NCI-H510A (cell line): Measurements from ENCODE around the gene NRSN1.

ENCODE experiments used
- DNase-seq: peaks from one replicate; lab custom pipeline; 2025; lab: John Stamatoyannopoulos, UW

The NRSN1 gene, protein sequence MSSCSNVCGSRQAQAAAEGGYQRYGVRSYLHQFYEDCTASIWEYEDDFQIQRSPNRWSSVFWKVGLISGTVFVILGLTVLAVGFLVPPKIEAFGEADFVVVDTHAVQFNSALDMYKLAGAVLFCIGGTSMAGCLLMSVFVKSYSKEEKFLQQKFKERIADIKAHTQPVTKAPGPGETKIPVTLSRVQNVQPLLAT

DNA sequence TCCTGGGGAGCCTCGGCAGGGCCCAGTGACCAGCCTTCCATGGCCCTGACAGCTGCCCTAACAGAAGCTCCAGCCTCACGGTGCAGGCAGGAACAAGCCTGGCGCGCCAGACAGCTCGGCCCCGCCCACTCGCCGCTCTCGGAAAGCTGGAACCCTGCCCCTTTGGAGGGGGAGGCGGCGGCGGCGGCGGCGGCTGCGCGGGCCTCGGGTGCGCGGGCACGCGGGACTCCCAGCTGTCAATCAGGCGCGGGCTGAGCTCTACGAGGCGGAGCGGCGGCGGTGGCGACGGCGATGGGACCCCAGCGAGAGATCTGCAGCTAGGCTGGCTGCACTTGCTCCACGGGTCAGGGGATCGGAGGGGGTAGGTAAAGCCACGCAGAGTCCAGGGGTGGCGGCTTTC lies at the start of gene NRSN1:
TSS of gene NRSN1 (plus strand) at position 236 of the 400 bp plus-strand sequence. CDS start 8,113 bp downstream, outside the sequence.
- DNase-seq, result peak; percentile 41

DNA sequence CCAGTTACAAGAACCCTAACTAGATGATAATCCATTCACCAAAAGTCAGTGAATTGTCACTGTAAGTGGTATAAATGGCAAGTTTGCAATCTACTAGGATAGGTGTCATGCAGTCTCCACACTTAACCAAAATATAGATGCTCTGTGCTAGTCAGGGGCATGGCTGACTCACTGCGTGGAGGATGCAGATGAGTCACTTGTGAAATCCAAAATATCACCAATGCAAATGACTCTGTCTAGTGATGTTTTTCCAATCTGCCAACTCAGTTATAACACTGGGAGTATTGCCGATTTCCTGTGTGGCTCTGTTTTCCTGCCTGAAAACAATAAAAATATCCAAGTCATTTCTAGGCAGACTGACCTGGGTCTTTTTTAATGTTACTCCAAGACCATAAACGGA lies 47.8 kb upstream of the NRSN1 start:
- no peak for DNase-seq

DNA sequence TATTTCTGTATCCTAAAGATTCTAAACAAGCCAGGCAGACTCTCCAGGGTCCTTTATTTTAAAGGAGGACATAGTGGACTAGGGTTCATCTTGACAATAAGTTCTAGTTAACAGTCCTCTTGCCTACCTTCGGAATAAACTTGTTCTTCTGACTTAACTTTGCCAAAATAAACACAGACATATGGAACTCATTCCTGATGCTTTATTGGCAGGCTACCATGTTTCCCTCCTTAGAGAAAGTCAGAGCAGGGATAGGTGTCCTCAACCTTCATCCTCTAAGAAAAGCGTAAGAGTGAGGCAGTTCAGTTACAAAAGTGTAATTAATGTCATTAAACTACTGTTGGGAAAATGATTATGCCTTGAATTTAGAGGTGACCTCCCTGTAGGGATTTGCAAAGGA lies 46.9 kb upstream of the NRSN1 start:
- no peak for DNase-seq

DNA sequence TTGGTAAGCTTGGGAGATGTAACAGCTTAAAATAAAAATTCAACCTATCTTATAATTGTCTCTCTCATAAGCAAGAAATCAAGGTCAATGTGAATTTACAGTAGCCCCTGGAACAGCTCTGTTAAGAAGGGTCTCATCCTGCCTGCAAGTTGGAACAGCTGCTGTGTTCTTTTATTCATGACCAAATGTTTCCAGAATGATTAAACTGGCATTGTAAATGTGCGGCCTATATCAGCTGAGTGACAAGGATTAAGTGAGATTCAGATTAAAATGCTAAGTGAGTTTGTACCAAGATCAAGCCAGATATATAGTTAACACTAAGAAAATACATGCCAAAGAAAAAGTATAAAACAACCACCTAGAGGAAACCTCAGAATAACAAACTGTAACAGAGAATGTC lies 45.3 kb upstream of the NRSN1 start:
- no peak for DNase-seq

DNA sequence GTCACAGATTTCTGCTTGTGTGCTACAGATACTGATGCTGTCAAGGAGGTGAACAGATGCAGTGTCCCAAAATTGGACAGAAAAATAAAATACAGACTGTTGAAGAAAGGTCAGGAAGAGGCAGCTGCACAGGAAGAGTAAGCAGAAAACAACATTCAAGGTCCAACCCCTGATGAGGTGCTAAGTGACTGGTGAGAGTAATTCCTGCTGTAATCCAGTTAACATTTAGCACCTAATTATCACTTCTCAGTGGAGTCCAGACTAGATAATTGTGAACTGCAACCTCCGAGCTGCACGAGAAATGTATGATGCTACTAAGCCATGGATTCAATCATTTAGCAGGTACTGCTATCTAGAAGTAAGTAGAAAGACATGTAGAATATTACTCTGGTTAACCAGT lies 36.3 kb upstream of the NRSN1 start:
- no peak for DNase-seq

DNA sequence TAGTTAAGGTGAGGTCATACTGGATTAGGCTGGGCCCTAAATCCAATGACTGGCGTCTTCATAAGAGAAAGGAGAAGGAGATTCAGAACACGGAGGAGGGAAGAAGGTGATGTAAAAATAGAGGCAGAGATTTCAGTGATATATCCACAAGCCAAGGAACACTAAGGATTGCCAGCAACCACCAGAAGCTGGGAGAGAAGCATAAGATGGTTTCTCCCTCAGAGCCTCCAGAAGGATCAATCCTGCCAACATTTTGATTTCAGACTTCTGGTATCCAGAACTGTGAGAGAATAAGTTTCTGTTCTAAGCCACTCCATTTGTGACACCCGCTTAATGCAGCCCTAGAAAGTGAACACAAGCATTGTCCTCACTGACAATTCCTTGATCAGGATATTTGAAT lies 33.6 kb upstream of the NRSN1 start:
- DNase-seq, result no peak

DNA sequence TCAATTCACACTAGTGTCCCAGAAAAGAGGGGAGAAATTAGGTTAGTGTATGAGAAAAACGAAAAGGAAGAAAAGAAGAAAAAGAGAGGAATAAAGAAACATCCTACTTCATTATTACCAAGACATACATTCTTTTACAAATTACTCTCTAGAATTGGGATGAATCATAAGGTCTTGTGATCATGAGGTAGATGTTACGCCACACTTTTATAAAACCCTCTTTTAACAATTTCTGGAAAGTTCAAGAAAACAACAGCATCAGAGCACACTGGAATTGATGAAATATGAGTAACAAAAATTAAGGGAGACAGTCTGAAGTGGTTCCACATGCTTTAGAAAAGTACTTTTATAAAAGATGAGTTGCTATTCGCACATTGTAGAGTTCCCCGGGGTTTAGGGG lies 32.6 kb upstream of the NRSN1 start:
- DNase-seq, result no peak

DNA sequence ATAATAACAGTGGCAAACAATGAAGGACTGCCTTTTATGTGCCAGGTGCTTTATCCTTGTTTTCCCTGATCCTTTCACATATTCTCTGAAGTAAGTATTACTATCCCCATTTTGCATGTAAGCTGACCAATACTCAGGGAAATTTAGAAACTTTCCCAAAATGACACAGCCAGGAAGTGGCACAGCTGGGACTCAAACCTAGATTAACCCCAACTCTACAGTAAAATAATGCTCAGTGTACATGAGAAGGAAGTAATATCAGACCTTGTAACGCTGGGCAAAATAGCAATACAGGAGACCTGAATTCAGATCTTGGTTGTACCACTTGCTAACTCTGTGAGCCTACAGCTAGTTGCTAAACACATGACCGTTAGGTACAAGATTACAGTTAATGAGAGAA lies 26.8 kb upstream of the NRSN1 start:
- no peak for DNase-seq

DNA sequence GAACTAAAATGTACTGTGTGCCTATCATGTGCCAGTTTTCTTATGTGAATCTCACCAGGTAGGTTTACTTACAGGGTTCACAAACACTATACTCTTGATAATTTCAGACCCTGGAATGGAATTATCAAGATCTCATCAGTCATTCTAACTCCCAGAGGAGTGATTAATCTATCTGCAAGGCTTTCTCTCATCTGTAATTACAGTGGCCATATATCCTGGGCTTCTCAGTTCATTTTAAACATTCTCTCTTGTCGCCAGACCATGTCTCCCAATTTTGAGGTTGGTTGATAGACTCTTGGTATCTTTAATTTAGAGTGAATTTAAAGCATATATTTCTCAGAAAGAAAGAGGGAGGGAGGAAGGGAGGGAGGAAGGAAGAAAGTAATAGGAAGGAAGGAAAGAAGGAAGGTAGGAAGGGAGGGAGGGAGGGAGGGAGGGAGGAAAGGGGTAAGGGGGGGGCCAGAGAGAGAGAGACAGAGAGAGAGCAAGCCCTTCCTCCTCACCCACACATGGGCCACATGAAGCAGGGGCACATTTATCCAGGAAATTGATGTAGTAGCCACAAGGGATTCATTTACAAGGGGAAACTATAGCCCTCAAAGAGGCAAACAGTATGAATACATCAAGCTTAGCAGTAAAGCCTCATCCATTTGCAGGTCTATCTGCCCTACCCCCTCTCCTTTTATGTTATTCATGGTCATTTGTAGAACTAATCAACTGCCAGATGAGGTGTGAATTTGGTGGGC lies 25.8 kb upstream of the NRSN1 start:
- DNase-seq, result no peak

DNA sequence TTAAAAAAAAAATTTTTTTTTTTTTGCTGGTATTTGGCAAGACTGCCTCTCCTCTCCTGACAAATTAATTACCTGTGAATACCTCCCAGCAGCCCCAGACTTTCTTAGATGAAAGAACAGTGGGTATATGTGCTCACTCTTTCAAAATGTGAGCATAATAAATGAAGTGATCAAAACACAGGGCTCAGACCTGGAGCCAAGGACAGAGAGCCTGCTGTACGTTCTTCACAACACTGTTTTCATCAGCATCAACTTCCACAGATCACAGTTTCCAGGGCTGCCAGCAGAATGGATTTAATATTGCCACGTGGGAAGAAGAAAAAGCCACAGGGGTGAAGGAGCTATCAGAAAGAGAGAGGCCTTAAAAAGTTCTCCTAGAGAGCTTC lies 25.3 kb upstream of the NRSN1 start:
- no peak for DNase-seq

DNA sequence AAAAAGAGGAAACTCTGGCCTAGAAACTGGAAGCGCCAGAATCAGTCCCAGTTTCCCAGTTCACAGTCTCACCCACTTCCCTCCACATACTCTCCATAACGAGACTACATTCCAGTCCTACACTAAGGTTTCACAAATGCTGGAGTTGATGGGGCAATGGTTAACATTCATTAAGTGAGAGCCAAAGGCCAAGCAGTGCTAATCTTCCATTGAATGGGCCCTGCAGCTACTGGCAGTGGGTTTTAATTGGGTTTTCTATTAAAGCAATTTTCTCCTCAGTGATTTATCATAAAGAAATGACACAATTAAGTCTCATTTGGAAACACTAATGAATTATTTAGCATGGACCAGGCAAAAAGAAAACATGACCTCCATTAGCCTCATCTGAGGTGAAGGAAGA lies 20.8 kb upstream of the NRSN1 start:
- no peak for DNase-seq

DNA sequence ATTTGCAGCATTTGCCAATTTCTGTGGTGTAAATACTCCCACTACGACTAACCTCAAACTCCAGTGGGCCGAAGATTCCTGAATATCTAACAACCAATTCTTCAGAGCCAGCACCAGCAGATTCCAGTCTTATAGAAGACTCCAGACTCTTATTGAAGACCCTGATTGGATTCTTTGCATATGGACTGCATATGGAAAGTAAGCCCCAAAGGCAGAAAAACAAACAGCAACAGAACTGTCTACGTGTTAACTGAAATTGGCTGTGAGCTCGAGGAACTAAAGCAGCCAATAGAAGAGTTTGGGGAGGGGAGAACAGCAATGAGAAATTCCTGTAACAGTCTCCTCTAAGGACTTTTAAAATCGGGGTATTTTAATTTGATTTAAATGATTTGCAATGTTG lies 19.7 kb upstream of the NRSN1 start:
- DNase-seq, result no peak

DNA sequence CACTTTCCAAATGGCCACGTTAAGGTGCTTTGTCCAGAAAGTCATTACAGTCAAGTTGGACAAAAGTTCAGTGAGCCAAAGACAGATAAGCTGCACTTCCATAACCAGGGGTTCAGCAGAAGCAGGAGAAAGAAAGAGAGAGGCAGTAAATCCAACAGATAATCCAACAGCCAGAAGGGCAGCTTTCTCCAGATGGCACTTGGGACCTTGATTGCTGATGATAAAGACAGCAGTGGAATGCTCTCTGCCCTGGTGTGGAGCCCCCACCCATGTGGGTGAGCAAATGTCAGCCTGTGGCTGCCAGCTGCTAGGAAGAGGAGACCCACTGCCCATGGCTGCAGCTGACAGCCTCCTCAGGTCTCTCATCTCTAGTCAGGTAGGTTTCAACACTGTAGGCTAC lies 18.7 kb upstream of the NRSN1 start:
- DNase-seq, result no peak

DNA sequence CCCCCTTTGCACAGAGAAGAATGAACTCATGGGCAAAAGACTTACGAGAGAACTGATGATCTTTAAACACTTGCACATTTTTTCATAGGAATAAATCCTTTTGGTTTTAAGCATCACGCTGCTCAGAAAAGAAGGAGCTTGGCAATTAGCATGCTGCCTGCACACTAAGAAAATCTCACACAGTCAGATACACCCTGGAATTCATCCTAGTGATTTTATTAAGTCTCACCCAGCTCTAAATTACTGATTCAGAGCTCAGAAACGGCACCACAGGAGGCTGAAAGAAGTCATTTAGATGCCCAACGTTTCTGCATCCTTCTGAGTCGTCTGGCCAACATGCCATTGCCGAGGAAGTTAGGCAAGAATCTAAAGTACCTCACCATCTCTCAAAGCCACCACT lies 18.0 kb upstream of the NRSN1 start:
- DNase-seq, result no peak

DNA sequence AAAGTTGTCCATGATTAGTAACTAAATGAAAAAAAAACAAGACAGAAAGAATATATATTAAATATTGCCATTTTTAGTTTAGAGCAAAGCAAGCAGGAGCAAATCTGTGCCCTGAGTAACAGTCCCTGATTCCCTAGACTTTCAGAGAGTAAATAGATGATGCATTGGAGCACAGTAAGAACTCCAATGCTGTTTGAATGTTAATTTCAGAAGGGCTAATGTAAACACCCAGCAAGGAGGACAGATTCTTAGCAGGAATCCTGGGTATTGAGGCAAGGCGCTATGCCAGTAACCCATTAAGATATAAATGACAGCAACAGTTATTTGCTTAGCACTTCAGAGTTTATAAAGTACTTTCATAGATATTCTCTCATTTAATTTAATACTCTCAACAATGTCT lies 15.6 kb upstream of the NRSN1 start:
- no peak for DNase-seq

DNA sequence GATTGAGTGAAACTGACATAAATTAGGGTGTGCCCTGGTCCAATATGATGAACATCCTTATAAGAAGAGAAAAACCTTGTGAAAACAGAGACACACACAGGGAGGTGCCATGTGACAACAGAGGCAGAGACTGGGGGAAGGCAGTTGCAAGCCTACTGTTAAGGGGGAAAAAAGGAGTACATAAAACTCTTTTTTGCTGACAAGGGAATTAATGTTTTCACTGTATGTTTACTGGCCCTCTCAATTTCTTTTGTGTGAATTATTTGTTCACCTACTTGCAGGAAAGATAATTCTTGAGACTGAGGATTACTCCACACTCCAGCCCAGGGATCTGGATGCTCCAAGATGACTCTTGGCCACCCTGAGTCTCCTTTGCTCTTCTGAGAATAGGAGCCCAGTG lies 12.1 kb upstream of the NRSN1 start:
- no peak for DNase-seq

DNA sequence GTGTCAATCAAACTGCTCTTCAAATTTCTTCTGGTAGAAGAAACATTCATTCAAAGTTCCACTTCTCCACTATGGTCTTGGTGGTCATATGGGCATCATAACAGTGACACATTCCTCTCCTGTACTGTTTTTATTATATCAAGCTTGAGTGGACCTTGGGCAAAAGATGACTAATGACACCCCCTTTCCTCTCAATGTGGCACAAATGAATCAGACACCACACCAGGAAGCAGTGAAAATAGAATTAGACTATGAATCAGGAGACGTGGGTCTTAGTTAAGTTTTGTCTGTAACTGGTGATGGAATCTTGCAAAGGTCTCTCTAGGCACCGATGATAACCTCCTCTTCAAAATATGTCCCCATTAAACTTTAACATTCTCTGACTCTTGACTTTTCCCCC lies 9.0 kb upstream of the NRSN1 start:
- no peak for DNase-seq

DNA sequence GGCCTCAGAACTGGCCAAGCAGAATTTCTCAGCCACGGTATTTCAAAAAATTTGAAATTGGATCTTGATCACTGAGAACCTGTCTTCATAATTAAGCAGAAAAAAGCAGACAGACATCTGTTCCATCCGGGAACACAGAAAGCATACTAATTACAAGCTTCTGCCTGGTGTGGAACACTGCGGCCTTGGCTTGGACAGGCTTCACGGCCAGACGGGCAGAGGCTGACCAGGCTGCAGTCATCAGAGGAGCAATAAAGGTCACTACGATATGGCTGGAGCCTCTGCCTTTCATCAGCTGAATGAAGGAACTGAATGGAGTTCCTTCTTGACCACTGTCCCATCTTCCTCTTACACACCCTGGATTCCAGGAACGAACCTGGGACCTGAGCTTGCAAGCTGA lies 3.9 kb upstream of the NRSN1 start:
- DNase-seq, result no peak

DNA sequence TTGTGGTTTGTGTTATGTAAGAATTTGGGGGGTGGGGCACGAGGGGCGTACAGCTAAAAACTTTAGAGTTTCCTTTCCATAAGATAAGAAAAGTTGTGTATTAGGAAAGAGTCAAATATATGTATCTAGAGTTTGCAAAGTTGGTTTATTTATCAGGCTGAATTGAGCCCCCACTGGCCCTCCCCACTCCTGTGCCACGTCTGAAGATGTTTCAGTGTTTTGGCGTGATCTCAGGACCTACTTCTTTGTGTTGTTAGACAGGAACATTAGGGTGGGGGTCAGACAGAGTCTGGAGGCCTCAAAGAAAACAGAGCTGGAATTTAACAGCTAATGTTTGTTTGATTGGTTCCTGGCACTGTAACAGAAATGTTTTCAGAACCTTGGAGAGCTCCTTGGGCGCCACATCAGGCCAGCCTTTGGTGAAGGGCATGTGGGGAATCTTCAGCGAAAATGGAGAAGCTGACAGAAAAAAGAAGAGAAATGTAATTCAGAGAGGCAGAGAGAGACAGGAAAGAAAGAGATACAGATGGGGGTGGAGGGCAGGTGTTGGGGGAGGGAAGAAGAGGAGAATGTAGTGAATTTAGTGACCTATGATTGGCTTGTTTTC lies 674 bp downstream of the NRSN1 start:
- no peak for DNase-seq

DNA sequence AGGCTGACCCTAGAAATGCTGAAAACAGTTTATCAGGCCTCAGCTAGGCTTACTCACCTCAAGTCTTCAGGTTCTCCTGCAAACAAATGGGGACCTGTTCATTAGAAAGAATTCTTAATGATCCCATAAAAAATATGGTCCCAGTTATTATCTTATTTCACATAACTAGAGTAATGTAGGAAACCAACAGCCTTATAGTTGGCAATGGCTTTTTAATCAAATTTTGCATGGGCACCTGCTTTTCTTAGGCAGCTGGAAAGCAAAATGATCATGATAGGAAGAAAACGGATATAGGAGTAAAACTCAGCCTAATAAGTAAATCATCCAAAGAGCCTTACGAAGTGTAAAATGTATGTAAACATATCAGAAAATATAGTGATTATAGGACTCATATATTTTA lies 1.3 kb downstream of the NRSN1 start:
- DNase-seq, result no peak

DNA sequence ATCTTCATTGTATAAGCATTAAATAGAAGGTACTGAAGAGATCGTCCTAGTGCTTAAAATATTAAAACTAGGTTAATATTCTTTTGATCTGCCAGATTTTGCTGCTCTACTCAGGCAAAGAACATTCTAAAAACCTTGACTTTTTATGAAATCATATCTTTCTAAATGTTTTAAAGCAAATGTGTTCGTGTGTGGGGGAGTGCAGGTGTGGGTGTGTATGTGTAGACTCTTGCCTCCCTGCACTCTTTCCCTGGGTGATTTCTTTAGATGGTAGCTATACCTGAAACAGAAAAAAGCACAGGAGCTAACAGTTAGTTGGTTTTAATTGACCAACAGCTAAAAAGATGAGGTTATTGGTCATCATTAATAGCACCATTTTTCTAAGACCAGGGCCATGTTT lies 5.7 kb downstream of the NRSN1 start:
- no peak for DNase-seq

DNA sequence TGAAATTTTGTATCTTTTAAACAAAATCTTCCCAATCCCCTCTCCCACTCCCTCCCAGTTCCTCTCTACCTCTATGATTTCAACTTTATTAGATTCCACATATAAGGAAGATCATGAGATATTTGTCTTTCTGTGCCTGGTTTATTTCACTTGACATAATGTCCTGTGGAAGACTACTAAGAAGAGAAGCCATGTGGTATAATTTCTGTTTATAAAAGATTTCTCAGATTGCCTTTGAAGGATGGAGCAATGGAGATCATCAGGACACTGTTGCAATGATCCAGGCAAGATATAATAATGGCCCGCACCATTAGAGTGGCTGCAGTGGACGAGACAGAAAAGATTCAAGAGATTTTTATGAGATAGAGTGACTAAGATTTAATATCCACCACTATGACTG lies 13.1 kb downstream of the NRSN1 start:
- no peak for DNase-seq

DNA sequence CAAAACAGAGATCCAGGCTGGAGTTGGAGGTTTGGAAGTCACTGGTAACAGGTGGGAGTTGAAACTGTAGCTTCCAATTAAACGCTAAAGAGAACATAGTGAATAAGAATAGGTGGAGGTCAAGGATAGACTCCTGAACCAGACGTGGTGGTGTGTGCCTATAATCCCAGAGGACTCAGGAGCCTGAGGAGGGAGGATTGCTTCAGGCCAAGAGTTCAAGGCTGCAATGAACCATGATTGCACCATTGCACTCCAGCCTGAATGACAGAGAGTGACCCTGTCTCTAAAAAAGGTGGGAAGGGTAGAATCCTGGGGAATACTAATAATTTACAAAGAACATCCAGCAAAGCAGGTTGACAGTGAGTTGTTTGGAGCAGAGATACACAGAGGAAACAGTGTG lies 13.6 kb downstream of the NRSN1 start:
- DNase-seq, result no peak

DNA sequence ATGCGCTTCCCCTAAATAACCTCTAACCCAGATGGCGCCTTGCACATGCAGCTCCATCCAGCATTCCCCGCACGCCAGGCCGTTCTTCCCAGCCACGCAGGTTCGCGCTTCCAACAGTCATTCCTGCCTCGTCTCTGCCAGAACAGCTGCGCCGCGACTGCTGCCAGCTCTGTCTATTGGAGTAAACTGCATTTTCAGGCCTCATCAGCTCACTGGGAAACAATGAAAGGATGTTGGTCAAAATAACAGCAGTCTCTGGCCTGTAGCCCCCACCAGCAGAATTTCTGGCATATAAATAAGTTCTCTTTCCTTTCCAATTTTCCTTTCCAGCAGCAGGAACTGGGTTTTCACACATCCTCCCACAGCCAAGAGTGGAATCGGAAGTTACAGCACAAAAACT lies 14.6 kb downstream of the NRSN1 start:
- no peak for DNase-seq
